WERI-Rb-1 (cell line): ENCODE results near the gene MGAT3.

Experiments
- DNase-seq: peaks from one replicate; pipeline ENCODE4 v3.0.0-alpha.2; 2020
- H3K27ac ChIP-seq: fragments of 250-450 bp; sonication (Bioruptor Pico); 2 replicates; pipeline ENCODE4 v1.5.1; 2020; ENCODE audit warnings: mild to moderate bottlenecking, moderate library complexity
- H3K27me3 ChIP-seq: fragments of 250-450 bp; sonication (Bioruptor Pico); 2 replicates; pipeline ENCODE4 v1.5.1; 2021; ENCODE audit warnings: mild to moderate bottlenecking, low read depth, moderate library complexity; ENCODE audit not compliant: insufficient read depth, severe bottlenecking
- H3K36me3 ChIP-seq: fragments of 250-450 bp; sonication (Bioruptor Pico); 2 replicates; pipeline ENCODE4 v1.5.1; 2020; ENCODE audit warnings: mild to moderate bottlenecking, moderate library complexity
- H3K4me3 ChIP-seq: 2 replicates; pipeline ENCODE4 v1.5.1; 2011; ENCODE audit warnings: low read depth, mild to moderate bottlenecking, control low read depth, low read length
- H3K9me3 ChIP-seq: fragments of 250-450 bp; sonication (Bioruptor Pico); 2 replicates; pipeline ENCODE4 v1.5.1; 2021; ENCODE audit warnings: mild to moderate bottlenecking, moderate library complexity; ENCODE audit not compliant: severe bottlenecking
- TF ChIP-seq, protein P1 (sequence below): IDR thresholded peaks from 2 replicates; pipeline ENCODE4 v1.5.1; 2011; ENCODE audit warnings: low read depth, mild to moderate bottlenecking, control low read depth, inconsistent platforms, low read length

MGAT3 gene

DNA sequence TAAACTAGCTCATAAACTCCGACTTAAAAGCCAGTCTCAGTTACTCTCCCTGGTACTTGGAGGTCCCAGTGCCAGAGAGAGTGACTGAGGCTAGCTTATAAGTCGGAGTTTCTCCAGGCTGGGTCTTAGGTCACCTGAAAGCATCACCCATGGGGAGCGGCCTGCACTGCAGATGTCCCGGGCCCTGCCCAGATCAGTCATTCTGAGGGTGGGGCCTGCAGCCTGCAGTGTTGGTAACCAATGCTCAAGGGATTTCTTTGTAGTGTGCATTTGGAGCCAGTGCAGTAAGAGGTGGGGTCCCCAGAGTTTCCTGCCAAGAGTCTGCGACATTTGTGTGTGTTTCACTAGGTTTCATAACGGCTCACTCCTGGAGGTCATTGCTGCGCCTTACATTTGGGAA is 42.4 kb upstream of the MGAT3 start:
- no peak for DNase-seq

DNA sequence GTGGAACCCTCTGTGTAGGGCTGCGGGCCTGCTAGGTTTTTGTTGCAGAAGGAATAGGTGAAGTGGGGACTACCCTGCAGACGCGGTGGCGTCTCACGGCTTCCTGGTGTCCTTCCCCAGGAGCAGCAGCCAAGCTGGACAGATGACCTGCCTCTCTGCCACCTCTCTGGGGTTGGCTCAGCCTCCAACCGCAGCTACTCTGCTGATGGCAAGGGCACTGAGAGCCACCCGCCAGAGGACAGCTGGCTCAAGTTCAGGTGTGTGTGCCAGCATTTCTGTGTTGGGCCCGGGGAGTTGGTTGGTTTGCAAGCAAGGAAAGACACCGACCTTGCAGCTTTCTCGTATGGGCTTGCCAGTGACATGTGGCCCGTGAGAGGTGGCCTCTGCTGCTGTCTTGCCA is 41.9 kb upstream of the MGAT3 start:
- TF ChIP-seq, protein P1, sequence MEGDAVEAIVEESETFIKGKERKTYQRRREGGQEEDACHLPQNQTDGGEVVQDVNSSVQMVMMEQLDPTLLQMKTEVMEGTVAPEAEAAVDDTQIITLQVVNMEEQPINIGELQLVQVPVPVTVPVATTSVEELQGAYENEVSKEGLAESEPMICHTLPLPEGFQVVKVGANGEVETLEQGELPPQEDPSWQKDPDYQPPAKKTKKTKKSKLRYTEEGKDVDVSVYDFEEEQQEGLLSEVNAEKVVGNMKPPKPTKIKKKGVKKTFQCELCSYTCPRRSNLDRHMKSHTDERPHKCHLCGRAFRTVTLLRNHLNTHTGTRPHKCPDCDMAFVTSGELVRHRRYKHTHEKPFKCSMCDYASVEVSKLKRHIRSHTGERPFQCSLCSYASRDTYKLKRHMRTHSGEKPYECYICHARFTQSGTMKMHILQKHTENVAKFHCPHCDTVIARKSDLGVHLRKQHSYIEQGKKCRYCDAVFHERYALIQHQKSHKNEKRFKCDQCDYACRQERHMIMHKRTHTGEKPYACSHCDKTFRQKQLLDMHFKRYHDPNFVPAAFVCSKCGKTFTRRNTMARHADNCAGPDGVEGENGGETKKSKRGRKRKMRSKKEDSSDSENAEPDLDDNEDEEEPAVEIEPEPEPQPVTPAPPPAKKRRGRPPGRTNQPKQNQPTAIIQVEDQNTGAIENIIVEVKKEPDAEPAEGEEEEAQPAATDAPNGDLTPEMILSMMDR: no peak
- H3K4me3 ChIP-seq: no peak overlapping the region
- DNase-seq: no peak
- H3K9me3 ChIP-seq: no peaks in the 10 kb centered on the region
- H3K27me3 ChIP-seq: no peaks in the 10 kb centered on the region
- no peak overlapping the region for H3K27ac ChIP-seq
- H3K36me3 ChIP-seq: peaks cover 24% of the 10 kb centered on the region

More for the DNA sequence above, 42.4 kb upstream of the MGAT3 start:
- peaks cover 21% of the 10 kb centered on the region for H3K36me3 ChIP-seq
- TF ChIP-seq, protein P1: no peak
- H3K27ac ChIP-seq: no peak overlapping the region
- no peaks in the 10 kb centered on the region for H3K9me3 ChIP-seq
- no peak overlapping the region for H3K4me3 ChIP-seq
- no peaks in the 10 kb centered on the region for H3K27me3 ChIP-seq

DNA sequence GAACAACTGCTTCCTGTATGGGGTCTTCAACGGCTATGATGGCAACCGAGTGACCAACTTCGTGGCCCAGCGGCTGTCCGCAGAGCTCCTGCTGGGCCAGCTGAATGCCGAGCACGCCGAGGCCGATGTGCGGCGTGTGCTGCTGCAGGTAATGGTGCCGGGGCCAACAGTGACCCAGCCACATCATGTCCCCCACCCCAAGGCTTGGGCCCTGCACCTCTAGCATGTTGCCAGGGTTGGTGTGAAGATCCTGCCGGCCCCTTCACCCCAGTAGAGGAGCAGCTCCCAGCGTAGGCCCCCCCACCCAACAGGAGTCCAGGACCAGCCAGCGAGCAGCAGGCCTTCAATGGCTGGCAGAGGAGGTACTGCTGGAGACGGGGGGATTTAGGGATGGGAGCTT is 41.3 kb upstream of the MGAT3 start:
- Histone ChIP-seq H3K27ac (no peak overlapping the region), H3K27me3 (no peaks in the 10 kb centered on the region), H3K4me3 (no peak overlapping the region), H3K36me3 (peaks cover 30% of the 10 kb centered on the region), H3K9me3 (no peaks in the 10 kb centered on the region)
- no peak for DNase-seq
- TF ChIP-seq, protein P1: no peak

DNA sequence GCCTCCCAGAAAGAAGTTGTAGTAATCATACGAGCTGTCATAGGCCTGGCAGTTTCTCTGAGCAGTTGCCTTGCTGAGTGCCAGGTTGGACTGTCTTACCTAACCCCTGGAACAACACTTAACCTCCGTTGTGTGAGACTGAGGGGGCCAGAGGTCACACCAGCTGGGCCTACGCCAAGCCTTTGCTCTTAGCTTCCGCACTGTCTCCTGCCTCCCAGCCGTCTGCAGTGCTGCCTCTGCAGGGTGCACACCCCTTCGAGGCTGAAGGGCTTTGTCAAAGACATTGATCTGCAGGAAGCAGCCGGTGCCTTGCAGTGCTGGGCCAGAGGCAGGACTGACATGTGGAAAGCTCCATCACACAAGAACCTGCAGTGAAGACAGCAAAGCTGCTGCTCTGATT is 40.5 kb upstream of the MGAT3 start:
- Histone ChIP-seq H3K9me3 (no peaks in the 10 kb centered on the region), H3K36me3 (peaks cover 31% of the 10 kb centered on the region), H3K27ac (no peak overlapping the region), H3K4me3 (no peak overlapping the region), H3K27me3 (no peaks in the 10 kb centered on the region)
- no peak for DNase-seq
- TF ChIP-seq, protein P1: no peak

DNA sequence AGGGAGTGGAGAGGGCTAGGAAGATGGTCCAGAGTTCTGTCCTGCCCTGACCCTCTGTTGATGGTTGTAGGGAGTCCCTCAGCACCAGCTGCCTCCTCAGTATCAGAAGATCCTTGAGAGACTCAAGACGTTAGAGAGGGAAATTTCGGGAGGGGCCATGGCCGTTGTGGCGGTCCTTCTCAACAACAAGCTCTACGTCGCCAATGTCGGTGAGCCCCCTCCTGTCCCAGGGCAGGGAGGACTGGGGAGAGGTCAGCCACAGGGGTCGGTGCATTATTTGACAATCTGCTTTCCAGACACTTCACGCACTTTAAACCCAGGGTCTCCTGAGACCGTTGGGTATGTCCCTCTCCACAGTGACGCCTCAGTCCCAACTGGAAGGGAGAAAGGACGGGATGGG is 39.2 kb upstream of the MGAT3 start:
- DNase-seq: no peak
- Histone ChIP-seq H3K4me3 (no peak overlapping the region), H3K27me3 (no peaks in the 10 kb centered on the region), H3K36me3 (peaks cover 37% of the 10 kb centered on the region), H3K9me3 (no peaks in the 10 kb centered on the region), H3K27ac (no peak overlapping the region)
- TF ChIP-seq, protein P1: no peak

DNA sequence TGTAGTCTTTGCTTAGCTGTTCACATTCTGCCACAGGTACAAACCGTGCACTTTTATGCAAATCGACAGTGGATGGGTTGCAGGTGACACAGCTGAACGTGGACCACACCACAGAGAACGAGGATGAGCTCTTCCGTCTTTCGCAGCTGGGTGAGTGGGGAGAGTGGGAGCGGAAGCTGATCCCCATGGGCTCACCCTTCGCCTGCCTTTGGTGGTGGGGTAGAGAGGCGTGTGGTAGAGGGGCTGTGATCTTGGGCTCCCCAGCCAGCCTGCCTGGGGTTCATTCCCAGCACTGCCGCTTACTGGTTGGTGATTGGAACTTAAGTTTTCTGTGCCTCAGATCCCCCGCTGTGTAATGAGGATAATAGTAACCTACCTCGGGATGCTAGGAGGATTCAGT is 38.1 kb upstream of the MGAT3 start:
- no peak overlapping the region for H3K27ac ChIP-seq

More for the DNA sequence above, 38.1 kb upstream of the MGAT3 start:
- Histone ChIP-seq H3K4me3 (no peak overlapping the region), H3K36me3 (peaks cover 38% of the 10 kb centered on the region), H3K9me3 (no peaks in the 10 kb centered on the region), H3K27me3 (no peaks in the 10 kb centered on the region)
- TF ChIP-seq, protein P1: no peak
- DNase-seq: no peak
